Activated CD8-positive, alpha-beta memory T cell treated with anti-CD3 and anti-CD28 coated beads for 4 hours (primary cell): ENCODE measurements around the gene EYA3.
A peak's percentile ranks its signal among the peaks of the same experiment; 100 is the strongest.

Experiments
- DNase-seq, 2 donors: peaks; one replicate each; pipeline ENCODE4 v3.0.0-alpha.2; 2020; ENCODE audit warnings: low read depth in 2 of 2

EYA3 gene

GRCh38 chr1:27940870-27941560, 147.4 kb downstream of the EYA3 start:
- no peak for DNase-seq

GRCh38 chr1:27940297-27940696, 148.1 kb downstream of the EYA3 start:
- DNase-seq: peak; percentile 34 to 55

- DNase-seq: no peak
Measured at GRCh38 chr1:27938488-27938887, 149.9 kb downstream of the EYA3 start.

GRCh38 chr1:27937524-27937836, 150.9 kb downstream of the EYA3 start:
- no peak for DNase-seq

- DNase-seq: no peak
Measured at GRCh38 chr1:27936370-27936769, 152.0 kb downstream of the EYA3 start.

GRCh38 chr1:27935721-27936120, 152.7 kb downstream of the EYA3 start:
- DNase-seq: no peak

GRCh38 chr1:27934818-27935549, 153.4 kb downstream of the EYA3 start, which contains the start of gene SMPDL3B:
Gene SMPDL3B, plus strand, starts transcription at chr1:27935000. Its CDS starts 184 bp downstream, at chr1:27935184.
- DNase-seq: no peak

- DNase-seq: no peak
Measured at GRCh38 chr1:27931759-27932158, 156.7 kb downstream of the EYA3 start.

GRCh38 chr1:27931184-27931583, 157.2 kb downstream of the EYA3 start:
- no peak for DNase-seq

GRCh38 chr1:27928216-27928954, 160.0 kb downstream of the EYA3 start:
- no peak for DNase-seq

- DNase-seq: no peak
Measured at GRCh38 chr1:27922272-27922671, 166.1 kb downstream of the EYA3 start.
